Activated CD4-positive, alpha-beta T cell treated with anti-CD3 and anti-CD28 coated beads for 4 hours (primary cell): ENCODE results near the gene FITM1.

Experiments used
- DNase-seq, 2 donors: peaks; one replicate each; pipeline ENCODE4 v3.0.0-alpha.2; 2020

FITM1 gene, protein sequence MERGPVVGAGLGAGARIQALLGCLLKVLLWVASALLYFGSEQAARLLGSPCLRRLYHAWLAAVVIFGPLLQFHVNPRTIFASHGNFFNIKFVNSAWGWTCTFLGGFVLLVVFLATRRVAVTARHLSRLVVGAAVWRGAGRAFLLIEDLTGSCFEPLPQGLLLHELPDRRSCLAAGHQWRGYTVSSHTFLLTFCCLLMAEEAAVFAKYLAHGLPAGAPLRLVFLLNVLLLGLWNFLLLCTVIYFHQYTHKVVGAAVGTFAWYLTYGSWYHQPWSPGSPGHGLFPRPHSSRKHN

DNA sequence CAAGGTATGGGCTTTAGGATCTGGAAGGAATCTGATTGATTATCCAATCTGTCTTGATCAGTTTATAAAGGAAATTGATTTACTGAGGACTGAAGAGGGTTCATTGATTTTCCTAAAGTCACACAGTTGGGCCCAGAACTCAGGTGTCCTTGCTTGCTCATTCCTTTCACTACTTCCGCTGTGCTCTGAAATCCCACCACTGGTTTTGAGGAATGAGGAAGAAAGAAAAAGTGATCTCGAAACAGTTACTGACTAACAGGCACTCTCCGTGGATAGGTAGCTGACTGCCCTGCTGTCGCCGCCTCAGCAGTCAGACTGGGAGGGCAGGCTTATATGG, at the start of gene FITM1:
Gene FITM1 (plus strand): TSS at position 280 of the 337 bp plus-strand sequence. CDS start 905 bp downstream, outside the sequence.
- no peak for DNase-seq

DNA sequence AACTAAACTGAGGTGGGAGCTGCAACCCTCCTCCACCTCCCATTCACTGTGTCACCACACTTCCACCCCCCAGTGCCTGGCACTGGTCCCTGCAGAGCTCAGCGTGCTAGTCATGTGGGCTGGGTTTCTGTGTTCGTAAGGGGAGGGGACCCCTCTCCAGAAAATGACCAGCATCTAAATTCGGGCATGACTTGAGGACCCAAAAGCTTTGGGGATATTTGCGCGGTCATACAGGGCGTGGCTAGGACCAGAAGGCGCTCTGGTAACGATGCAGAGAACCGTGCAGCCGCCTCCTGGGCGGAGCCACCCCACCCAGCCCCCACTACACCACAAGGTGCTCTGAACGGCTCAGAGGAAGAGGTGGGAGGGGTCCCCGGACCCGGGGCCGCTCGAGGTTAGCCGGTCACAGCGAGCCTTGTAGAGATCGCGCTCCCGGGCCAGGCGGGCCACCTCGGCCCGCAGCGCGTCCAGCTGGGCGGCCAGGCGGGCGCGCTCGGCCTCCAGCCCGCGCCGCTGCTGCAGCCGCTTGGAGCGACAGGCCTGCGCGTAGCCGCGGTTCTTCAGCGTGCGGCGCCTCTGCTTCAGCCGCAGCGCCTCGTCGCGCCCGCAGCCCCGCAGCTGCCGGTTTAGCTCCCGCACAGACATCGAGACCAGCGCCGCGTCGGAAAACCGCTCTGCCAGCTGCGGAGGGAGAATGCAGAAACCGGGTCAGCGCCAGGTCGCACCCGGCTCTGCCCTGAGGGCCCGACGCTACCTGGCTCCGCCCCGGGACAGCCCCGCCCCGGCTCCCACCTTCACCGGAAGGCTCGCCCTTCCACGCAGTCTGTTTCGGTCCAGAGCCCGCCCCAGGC, 49.3 kb upstream of the FITM1 start:
- DNase-seq = peak; percentile 55 to 57

DNA sequence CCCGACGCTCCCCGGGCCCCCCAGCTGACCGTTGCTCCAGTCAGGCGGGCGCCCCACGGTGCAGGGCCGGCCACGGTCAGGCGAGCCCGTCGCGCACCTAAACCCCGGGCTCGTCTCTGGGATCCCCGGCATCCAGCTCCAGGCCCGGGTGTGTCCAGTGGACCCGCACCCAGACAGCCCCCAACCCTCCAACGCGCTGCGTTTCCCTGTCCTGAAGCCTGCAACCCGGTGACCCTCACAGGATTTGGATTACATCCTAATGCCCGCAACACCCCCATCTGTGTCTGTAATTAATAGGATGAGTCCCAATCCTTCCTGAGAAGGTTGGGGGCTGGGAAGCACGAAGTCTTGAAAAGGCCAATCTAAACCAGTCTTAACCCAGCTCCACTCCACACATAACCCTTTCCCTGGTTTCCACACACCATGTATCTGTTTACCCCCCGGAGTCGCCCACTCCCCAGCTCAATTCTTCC, 48.7 kb upstream of the FITM1 start:
- no peak for DNase-seq

DNA sequence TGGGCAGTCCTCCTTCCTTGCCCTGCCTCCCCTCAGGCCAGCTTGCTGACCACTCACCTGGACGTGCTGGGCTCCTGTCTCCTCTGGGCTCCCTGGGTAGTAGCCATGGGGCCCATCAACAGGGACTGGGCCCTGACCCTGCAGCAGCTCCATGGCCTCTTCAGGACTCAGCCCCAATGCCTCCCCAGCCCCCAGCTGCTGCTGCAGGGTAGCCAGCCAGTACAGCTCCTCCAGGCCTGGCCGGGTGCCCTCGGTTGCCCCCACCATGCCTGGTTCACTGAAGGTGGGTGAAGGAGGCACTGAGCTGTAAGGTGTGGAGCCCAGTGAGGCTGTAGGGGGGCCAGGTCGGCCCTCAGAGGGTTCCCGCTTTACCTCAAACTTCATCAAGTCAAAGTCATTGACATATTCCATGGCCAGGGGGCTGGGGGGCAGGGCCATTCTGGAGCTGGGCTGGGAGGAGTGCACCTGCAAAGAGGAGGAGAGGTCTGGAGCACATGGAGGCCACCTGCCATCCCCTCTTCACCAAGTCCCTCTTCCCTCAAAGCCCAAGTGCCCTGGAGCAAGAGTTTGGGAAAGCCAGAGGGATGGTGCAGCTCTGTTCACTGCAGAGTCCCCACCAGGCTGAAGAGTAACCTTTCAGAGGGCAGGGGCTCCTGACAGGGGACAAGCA, 47.9 kb upstream of the FITM1 start:
- no peak for DNase-seq

DNA sequence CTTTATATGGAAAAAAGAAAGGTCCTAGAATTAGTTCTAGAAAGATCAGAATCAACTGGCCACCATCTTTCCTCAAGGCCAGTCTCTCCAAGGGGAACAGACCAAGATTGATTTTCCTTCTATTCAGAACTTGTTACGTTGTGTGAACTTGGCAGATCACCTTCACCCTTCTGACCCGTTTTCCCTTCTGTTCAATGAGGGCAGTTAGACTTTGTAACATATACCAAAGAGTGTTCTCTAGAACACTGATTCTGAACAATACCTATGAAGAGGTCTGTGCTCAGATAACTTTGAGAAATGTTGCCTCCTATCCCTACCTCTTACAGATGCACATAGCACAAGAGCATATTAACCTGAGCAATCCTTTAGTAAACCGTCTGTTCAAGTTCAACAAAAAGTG, 47.0 kb upstream of the FITM1 start:
- DNase-seq = no peak

DNA sequence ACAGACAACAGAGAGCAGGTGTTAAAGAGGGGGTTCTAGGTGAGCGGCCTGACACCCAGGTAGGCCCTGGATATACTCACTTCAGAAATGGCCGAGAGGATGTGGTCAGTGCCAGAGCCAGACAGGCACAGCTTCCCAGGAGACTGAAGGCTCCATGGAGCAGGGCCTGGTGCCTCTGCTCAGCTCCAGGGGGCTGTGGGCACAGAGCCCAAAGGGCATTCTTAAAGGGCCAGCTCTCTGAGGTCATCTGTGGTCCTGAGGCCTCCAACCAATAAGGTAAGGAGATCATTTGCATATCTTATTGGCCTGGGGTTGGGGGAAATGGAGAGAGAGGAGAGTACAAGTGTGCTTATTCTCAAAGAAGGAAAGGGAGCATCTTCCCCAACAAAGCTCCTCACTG, 46.0 kb upstream of the FITM1 start:
- no peak for DNase-seq

DNA sequence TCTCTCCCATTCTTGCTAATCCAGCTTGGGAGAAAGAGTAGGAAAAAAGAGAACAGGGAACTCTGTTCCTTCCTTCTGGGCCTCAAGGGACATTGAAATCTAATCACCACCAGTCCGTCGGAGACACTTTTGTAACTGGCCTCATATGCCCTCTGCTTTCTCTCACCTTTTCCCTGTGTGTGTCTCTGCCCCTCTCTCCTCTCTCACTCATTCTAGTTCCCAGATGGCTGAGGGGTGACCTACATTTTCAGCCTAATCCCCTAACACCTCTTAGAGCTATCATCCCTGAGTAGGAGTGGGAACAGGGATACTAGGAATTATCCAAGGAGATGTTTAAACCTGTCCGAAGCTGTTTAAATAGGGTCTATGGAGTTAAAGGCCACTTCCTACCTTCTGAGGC, 45.2 kb upstream of the FITM1 start:
- no peak for DNase-seq

DNA sequence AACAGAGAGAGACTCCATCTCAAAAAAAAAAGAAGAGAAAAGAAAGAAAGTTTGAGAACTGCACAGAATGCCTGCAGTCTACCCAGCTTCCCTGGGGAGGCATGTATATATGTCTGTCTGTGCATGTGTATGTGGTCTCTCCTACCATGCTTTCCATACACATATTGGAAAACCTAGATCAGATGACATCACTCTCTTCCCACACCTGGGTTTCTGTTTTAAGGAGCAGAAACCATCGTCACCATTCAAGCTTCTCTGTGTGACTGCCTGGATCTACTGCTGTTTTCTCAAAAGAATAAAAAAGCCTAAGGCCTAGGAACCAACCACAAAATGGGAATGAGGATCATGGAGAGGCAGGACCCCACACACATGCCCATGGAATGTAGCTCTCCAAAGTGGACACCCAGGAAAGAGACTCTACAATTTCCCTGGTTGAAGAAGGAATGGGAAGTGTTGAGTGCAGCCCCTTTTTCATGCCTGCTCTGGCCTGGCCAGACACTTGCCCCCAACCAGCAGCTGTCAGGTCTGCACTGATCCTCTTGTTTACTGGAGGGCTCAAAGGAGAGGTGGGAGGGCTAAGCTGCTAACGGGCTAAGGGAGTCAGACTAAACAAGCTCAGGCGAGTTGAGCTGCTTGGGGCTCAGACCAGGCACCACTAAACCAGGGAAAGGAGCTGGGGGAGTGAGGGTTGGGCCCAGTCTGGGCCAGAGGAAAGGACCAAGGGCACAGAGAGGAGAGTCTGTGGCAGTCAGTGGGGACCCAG, 44.1 kb upstream of the FITM1 start:
- no peak for DNase-seq

DNA sequence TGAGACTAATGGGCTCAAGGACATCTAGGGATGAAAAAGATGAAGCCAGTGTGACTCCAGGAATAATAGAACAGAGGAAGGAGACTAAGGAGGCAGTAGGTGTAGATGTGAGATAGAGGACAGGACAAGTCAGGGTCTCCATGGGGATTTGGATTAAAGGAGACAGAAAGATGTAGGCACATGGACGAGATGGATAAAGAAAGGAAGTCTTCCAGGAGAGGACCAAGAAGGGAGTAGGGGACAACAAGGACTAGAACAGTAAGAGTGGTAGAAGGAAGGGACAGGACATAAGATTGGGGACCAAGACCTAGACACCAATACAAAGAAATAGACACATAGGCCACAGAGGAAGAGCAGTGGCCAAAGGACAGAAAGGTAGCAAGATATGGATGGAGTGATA, 43.5 kb upstream of the FITM1 start:
- no peak for DNase-seq

DNA sequence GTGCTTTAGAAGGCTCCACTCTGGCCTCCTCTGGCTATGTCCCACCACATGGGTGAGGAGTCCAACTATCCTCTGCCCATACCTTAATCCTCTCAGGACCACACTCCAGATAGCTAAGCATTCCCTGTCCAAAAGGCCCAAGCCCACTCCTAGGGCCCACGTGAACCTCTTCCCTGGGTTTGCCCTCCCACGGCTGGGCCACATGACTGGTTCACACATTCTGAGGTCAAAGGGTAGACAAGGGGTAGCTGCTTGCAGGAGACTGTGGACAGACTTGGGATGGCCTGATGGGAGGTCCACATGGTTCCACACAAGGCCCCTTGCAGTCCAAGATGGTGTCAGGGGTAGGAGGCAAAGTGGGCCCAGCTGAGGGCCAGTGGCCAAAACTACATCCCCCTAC, 42.4 kb upstream of the FITM1 start:
- DNase-seq = no peak

DNA sequence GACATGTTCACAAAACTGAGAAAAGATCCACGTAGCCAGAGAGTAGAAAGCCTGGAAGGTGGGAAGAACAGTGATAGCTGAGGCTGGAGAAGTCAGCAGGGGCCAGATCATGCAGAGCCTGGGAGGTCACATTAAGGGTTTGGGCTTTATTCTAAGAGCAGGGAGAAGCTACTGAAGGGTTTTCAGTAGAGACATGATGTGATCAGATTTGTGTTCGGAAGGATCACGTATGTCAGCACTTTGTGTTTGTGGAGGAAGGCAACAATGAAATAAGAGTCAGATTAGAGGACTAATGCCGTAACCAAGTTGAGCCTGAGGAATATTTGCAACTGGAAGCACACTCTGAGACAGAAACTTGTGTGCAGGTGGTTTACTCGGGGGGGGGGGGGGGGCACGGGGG, 40.6 kb upstream of the FITM1 start:
- DNase-seq = no peak

DNA sequence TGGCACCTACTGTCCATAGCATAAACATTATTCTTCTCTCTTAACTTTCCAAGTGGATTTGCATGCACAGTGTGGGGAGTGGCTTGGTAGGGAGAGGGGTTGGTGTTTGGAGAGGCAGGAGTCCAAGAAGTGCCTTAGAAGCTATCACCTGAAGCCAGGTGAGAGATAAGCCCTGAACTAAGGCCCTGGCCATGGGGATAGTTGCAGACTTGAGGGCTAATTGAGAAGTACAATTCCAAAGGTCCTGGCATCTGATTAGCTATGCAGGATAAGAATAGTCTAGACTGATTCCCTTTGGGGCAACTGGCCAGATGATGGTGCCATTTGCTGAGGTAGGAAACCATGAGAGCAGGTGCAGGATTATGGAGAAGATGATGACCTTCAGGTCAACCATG, 38.4 kb upstream of the FITM1 start:
- DNase-seq = no peak

DNA sequence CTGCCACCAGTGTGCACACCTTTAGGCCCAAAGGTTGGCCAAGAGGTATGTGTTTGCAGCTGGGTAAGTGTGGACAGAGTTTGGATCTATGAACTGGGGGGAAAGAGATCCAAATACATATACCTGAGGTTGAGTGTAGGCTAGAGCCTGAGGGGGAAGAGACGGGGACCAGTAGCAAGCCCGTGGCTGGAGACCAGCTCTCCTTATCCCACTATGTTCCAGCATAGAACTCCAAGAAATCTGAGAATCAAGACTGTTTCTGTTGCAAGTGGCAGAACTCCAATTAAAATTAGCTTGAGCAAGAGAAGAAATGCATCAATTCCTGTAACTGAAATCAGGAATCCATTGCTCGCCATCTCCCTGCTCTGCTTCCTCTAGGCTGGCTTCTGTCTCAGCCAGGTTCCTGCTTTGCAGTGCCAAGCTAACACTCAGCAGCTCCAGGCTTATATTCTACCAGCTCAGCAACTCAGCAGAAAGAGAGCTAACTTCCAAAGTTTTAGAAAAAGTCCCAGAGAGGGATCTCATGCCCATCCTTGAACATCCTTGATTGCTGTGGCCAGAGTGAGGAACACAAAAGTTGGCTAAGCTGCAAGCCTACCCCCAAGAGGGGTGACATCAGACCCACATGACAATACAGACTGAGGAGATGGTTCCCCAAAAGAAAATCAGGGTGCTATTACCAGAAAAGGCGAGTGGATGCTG, 37.8 kb upstream of the FITM1 start:
- DNase-seq = no peak

DNA sequence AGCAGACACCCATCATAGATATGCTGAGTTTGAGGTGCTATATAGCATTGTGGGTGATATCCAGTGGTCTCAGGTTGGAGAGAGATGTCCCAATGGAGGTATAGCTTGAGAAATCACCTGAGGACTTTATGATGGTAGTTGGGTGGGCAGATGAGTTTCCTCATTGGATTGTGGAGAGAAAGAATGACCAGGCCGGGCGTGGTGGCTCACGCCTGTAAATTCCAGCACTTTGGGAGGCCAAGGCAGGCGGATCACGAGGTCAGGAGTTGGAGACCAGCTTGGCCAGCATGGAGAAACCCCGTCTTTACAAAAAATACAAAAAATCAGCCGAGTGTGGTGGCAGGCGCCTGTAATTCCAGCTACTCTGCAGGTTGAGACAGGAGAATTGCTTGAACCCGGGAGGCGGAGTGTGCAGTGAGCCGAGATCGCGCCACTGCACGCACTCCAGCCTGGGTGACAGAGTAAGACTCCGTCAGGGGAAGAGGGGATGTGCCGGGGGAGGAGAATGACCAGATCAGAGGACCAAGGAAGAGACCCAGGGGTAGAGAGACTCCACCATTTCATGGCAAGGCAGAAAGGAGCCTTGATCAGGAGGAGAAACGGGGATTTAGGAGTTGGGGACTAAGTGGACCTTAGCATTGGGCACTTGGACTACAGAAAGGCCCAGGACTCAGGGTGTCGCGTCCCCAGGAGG, 37.1 kb upstream of the FITM1 start:
- no peak for DNase-seq

DNA sequence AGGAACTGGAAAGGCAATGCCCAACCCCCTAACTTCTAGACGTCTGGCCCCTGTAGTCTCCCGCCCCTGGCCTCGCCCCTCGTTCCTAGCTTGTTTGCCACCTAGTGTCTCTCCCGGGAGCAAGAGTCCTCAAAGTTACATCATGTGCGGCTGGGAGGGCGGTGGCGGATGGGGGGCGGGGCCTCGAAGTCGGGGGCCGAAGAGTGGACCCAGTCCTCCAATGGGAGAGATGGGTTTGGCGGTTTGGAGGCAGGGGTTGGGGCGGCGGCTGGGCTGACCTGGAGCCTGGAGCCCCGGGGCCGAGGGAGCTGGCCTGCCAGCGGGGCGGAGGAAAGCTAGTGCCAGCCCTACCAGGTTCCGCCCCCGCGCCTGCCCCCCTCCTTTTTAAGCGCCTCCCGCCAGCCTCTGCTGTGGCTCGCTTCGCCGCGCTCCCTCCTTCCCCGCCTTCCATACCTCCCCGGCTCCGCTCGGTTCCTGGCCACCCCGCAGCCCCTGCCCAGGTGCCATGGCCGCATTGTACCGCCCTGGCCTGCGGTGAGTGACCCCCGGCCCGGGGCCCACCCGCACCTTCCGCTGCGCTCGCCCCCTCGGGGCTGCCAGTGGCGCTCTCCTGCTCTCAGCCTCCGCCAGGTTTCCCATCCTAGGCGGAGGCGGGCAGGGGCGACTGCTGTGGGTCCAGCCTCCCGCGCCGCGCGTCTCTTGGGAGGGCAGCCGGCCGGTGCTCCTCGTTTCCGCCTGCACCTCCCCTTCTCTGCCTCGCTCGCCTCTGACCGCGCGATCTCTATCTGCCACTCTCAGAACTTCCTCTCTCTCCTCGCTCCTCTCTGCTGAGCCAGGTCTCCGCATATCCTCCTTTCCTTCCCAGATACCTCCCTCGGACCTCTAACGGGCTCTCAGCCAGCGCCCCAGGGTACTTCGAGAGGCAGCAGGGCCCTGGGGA, 36.3 kb upstream of the FITM1 start, which contains the start of gene PCK2:
Gene PCK2 (plus strand): TSS at position 411 of the 940 bp plus-strand sequence. CDS start 95 bp downstream, at position 506.
- DNase-seq = peak; percentile 81 to 89

DNA sequence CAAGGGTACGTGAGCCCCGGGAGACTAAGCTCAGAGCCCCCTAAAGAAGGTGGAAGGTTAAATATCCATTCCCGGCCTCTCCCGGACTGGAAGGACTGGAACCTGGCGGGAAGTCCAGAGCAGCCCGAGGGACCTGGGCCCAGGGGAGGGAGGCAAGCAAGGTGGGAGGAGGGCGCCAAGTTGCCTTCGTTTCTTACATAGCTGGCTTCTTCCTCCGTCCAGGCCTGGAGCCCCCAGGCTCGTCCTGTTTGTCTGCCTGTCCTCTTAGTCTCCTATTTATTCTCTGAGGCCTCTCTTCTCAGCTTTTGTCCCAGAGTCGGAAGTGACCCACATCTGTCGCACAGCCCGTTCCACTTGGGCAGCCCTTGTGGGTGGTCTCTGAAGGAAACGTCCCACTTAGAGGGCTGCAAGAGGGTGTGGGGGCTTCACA, 35.6 kb upstream of the FITM1 start:
- no peak for DNase-seq

DNA sequence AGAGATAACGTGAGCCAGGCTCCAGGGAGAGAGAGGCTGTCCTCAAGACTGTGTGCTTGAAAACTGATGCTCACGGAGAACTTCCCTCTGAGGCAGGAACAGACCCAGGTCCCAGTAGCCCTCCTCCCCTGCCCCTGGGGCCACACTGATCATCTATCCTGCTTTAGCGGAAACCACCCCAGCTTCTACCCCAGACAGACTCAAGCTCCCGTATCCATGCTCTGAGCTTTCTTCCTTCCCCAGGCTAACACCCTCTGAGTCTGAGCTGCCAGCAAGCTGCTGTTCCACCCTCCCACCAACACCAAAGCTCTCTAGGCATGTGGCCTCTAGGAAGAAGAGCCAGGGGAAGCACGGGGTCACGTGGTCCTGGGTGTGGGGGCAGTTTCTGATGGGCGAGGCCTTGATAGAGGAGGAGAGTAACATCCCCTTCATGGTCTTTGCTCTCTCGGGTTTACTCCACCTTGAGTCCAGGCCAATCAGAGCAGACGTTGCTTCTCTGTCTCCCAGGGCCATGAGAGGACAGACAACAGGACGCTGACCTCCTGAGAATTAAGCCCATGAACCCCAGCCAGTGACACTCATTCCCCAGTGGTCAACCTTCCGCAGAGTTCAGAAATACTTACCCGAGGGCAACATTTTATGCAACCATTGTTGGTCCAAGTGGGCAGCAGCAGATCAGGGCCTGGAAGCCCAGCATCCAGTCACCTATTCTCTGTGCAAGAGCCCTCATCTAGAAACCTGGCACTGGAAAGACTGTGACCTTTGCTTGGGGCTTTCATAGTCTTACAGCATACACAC, 35.0 kb upstream of the FITM1 start:
- peak; percentile 46 to 58 for DNase-seq

DNA sequence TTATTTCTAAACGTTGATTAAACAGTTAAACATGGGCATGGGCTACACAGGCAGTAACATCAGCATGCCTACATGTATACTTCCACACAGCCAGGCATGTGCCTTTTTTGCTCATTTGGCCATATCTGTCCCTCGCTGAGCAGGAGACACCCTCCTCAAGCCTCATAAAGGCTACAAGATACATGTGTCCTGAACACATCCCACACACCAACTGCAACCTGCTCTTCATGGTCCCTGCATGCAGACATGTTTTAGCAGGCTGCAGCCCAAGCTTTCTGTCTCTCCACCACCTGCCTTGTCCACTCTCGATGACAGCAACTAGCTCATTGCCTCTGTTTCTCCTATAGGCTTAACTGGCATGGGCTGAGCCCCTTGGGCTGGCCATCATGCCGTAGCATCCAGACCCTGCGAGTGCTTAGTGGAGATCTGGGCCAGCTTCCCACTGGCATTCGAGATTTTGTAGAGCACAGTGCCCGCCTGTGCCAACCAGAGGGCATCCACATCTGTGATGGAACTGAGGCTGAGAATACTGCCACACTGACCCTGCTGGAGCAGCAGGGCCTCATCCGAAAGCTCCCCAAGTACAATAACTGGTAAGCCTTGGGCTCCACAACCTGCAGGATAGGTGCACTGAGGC, 33.8 kb upstream of the FITM1 start:
- DNase-seq = no peak
